GM23248 (cell line): Measurements from ENCODE around the gene ZNF787.

ENCODE experiments used
- EZH2 ChIP-seq: fragments of 200-600 bp; sonication (generic); IDR thresholded peaks from 2 replicates; pipeline ENCODE4 v1.6.1; 2018; ENCODE audit warnings: antibody characterized with exemption, mild to moderate bottlenecking; ENCODE audit not compliant: insufficient read depth, poor library complexity, severe bottlenecking
- EZH2phosphoT487 ChIP-seq: fragments of 200-600 bp; sonication (generic); IDR thresholded peaks from 2 replicates; pipeline ENCODE4 v1.6.1; 2018; ENCODE audit warnings: antibody characterized with exemption, moderate library complexity, mild to moderate bottlenecking, low read depth; ENCODE audit not compliant: insufficient read depth

DNA sequence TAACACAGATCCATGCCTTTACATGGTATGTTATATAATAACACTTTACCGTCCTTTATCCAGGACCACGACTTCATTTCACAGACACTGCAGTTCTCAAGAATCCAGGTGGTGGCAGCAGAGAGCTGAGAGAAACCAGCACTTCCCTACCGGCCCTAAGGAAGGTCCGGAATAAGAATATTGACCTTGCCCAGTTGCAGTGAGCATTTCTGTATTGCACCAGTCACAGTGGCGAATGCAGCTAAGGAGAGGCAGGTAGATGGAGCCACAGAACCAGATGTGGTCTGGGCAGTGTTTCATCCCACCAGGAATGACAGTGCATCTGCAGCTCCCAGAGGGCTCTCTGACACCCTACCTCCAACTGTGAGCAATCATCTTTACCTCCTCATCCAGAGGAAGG, 44.6 kb downstream of the ZNF787 start:
- TF ChIP-seq EZH2: no peak
- no peak for TF ChIP-seq EZH2phosphoT487
